BLaER1 (cell line): ENCODE results near the gene KCNN3.

Source experiments
- H3K27ac ChIP-seq: shearing (Covaris generic); formaldehyde crosslinking; 2 replicates; pipeline ENCODE4 v1.8.1; 2022
- H3K27me3 ChIP-seq: shearing (Covaris generic); formaldehyde crosslinking; 2 replicates; pipeline ENCODE4 v1.8.1; 2022
- H3K36me3 ChIP-seq: shearing (Covaris generic); formaldehyde crosslinking; 2 replicates; pipeline ENCODE4 v1.8.1; 2022
- H3K4me1 ChIP-seq: shearing (Covaris generic); formaldehyde crosslinking; 2 replicates; pipeline ENCODE4 v1.8.1; 2022
- H3K4me2 ChIP-seq: shearing (Covaris generic); formaldehyde crosslinking; 2 replicates; pipeline ENCODE4 v1.8.1; 2022
- H3K4me3 ChIP-seq: shearing (Covaris generic); formaldehyde crosslinking; 2 replicates; pipeline ENCODE4 v1.8.1; 2022
- H3K9ac ChIP-seq: shearing (Covaris generic); formaldehyde crosslinking; 2 replicates; pipeline ENCODE4 v1.8.1; 2022
- H3K9me3 ChIP-seq: shearing (Covaris generic); formaldehyde crosslinking; 2 replicates; pipeline ENCODE4 v1.8.1; 2022
- H4K20me1 ChIP-seq: shearing (Covaris generic); formaldehyde crosslinking; 2 replicates; pipeline ENCODE4 v1.8.1; 2022
- Cebpa-rat ChIP-seq: shearing (Covaris generic); IDR thresholded peaks from 2 replicates; pipeline ENCODE4 v1.8.1; 2022

Gene KCNN3

DNA sequence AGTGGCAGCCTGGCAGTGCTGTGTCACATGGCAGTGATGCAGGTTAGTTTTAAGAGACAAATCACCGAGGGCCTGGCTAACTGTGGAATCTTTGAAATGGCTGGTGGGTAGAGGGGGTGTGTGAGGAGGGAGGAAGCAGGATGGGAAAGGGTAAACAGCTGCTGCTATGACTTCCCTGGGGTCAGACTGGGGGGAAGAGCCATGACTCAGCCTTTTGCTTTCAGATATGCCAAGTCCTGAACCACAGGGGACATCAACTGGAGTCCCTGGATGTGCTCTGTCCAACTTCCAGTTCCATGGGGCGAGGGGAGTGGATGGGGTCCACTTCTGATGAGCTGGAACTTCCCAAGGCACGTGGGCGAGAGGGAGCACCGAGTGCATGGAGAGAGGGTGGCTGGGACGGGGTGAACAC lies 141.0 kb downstream of the KCNN3 start:
- H4K20me1 ChIP-seq: no peaks in the 10 kb centered on the region
- H3K4me1 ChIP-seq: peaks cover 33% of the 10 kb centered on the region
- H3K27ac ChIP-seq: no peak overlapping the region
- no peaks in the 10 kb centered on the region for H3K9me3 ChIP-seq
- TF ChIP-seq Cebpa-rat: no peak
- no peak overlapping the region for H3K9ac ChIP-seq
- no peaks in the 10 kb centered on the region for H3K36me3 ChIP-seq
- no peak overlapping the region for H3K4me2 ChIP-seq
- H3K4me3 ChIP-seq: no peak overlapping the region
- H3K27me3 ChIP-seq: no peaks in the 10 kb centered on the region

DNA sequence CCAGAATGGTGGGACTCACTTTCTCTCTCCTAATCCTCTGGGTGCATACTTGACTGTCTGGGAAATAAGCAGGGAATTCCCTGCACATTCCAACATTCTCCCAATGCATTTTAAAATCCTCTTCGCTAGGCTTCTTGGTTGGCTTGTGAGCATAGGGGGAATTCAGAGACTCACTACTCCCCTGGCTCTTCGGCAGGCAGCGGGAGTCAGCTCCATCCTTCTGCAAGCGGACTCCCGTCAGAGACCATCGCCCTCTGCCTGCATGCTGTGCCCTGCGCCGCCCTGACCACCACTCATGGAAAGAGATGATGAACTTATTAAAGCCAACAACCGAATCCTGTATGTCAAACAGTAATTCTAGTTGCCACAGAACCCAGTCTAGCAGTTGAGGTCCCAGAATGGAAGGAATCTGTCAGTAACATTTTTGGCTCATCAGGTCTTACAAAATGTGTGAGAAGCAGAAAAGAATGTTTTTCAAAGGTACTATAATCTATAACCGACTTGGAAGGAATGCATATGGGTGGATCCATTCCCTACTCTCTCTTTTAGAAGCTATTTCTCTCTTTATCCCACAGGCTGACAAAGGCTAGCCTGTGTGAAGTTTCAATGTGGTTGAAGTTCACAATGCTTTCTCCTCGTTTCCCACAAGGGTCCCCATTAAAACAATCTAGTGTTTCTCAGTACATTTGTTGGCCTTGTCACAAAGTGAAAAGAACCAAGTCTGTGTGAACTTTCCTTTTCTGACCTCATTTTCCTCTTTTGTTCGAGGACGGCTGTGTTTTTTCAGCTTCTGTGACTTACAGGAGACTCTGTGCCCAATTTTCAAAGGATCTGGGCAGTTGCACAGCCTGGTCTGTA lies 143.0 kb downstream of the KCNN3 start:
- H3K4me3 ChIP-seq: no peak overlapping the region
- H3K4me1 ChIP-seq: peaks cover 14% of the 10 kb centered on the region
- H3K9me3 ChIP-seq: no peaks in the 10 kb centered on the region
- no peaks in the 10 kb centered on the region for H3K27me3 ChIP-seq
- TF ChIP-seq Cebpa-rat: no peak
- H3K4me2 ChIP-seq: no peak overlapping the region
- no peaks in the 10 kb centered on the region for H3K36me3 ChIP-seq
- H3K27ac ChIP-seq: no peak overlapping the region
- H4K20me1 ChIP-seq: no peaks in the 10 kb centered on the region
- no peak overlapping the region for H3K9ac ChIP-seq

DNA sequence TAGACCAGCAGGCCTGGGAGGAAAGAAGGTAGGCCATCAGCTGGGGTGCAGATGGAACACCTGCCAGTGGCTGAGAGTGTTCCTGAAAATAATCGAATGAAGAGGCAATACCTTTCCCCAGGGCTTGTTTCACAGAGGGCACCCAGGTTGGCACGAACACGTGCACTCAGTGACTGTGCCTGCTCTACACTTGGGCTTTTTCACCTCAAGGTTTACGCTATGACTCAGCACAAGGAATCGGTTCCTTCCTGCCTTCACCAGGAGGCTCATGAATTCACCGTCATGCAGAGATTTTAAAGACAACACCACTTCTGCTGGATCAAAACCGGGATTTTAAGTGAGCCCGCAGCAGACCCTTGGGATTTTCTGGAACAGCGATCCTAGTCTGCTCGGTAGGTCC lies 143.6 kb downstream of the KCNN3 start:
- no peak for TF ChIP-seq Cebpa-rat
- H3K27ac ChIP-seq: no peak overlapping the region
- H3K36me3 ChIP-seq: no peaks in the 10 kb centered on the region
- no peaks in the 10 kb centered on the region for H3K27me3 ChIP-seq
- H3K4me2 ChIP-seq: no peak overlapping the region
- H3K4me1 ChIP-seq: peaks cover 15% of the 10 kb centered on the region
- no peak overlapping the region for H3K9ac ChIP-seq
- H3K9me3 ChIP-seq: no peaks in the 10 kb centered on the region
- no peaks in the 10 kb centered on the region for H4K20me1 ChIP-seq
- no peak overlapping the region for H3K4me3 ChIP-seq

DNA sequence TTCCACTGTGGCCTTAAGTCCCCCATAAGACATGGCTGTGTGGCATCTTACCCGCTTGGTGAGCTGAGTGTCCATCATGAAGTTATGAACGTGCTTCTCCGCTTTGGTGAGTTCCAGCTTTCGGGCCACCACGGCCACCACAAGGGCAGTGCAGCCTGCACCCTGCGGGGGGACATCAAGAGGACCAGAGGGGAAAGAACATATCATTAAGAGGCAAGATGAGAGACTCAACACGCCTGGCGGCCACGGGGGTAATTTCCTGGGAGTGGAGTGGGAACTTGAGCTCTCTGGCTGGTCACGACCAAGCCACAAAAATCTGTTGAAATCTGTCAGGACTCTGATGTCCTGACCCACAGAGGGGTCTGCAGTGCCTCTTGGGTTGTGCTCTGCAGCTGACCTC lies 144.2 kb downstream of the KCNN3 start:
- Histone ChIP-seq H3K4me3 (no peak overlapping the region), H3K36me3 (no peaks in the 10 kb centered on the region), H3K27ac (no peak overlapping the region), H4K20me1 (no peaks in the 10 kb centered on the region), H3K4me1 (peaks cover 21% of the 10 kb centered on the region), H3K4me2 (no peak overlapping the region), H3K9ac (no peak overlapping the region), H3K27me3 (no peaks in the 10 kb centered on the region), H3K9me3 (no peaks in the 10 kb centered on the region)
- TF ChIP-seq Cebpa-rat: no peak

DNA sequence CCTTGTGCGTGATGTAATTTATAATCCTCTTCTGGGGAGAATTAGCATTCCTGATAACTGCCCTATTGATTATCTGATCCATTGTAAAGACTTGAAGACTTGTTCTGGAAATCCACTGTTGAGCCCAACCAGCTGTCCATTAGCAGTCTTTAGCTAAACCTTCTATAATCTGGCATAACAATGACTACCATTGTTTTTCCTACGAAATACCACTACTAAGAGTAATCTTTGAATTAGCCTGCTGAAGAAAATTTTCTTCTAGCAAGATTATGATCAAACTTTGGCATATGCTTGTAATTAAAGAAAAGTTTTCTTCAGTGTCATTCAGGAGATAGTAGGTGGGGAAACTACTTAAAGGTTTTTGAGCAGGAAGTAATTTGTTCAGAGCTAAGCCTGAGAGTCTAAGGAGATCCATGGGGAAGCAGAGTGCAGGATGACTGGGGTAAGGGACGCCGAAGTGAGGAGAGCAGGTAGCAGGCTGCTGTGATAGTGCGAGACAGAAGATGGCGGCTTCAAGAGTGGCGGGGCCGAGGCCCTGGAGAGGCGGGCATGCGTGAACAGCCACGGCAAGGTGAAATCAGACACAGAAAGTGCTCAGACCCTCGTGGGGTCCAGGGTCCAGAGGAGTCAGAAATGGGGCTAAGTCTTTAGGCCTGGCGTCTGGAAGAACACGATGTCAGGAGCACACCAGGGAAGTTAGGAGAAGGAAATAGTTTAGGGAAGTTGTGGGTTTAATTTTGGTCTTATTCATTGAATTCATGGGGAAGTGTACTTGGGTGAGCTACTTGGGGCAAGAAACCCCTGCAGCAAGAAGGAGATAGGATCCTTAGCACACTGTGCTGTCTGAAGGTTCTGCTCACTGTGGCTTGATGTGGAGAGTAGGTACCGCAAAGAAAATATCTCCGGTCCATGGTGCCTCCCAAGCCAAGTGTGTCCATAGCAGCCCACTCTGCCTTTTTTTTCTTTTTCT lies 149.5 kb downstream of the KCNN3 start:
- no peaks in the 10 kb centered on the region for H4K20me1 ChIP-seq
- TF ChIP-seq Cebpa-rat: no peak
- H3K27ac ChIP-seq: no peak overlapping the region

DNA sequence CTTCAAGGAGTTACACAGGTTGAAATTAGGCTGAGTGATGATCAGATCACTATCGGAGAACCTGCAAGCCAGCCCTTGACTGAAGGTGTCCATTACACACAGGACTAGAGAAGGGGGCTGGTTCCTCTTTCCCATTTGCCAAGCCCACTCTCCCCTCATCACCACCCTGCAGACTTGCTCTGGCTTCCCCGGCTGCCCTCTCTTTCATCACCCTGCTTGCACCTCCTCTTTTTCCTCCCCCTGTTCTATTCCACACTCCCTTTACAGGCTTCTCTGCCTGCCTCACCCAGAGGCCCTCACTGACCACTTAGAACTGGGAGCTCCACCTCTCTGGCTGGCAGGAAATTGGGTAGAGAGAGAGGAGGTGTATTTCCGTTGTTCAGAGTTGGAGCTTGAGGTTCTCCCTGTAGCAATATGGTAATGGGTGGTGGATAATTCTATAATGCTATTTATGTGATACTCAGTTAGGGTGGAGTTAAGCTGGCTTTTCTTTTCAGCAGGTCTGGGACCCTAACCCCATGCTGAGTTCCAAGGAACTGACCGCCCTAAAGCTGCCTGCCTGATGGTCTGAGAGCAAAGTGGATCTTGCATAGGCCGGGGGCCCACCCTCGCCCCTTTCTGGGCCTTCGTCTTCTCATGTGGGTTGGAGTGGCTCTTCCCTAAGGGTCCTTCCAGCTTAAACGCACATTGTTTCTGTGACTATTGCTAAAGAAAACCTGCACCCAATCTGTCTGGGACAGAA lies 150.3 kb downstream of the KCNN3 start:
- H3K4me2 ChIP-seq: no peak overlapping the region
- peaks cover 19% of the 10 kb centered on the region for H3K4me1 ChIP-seq
- TF ChIP-seq Cebpa-rat: no peak
- H3K9ac ChIP-seq: no peak overlapping the region
- no peaks in the 10 kb centered on the region for H3K27me3 ChIP-seq
- H3K9me3 ChIP-seq: no peaks in the 10 kb centered on the region
- no peaks in the 10 kb centered on the region for H3K36me3 ChIP-seq
- H3K27ac ChIP-seq: no peak overlapping the region
- no peaks in the 10 kb centered on the region for H4K20me1 ChIP-seq
- H3K4me3 ChIP-seq: no peak overlapping the region

More for the DNA sequence above, 149.5 kb downstream of the KCNN3 start:
- no peaks in the 10 kb centered on the region for H3K9me3 ChIP-seq
- peak overlapping the region; percentile 24; the same call in 1 of the 2 replicates for H3K4me2 ChIP-seq
- H3K4me3 ChIP-seq: no peak overlapping the region
- H3K4me1 ChIP-seq: peaks cover 12% of the 10 kb centered on the region; the same call in 1 of the 2 replicates
- no peak overlapping the region for H3K9ac ChIP-seq
- no peaks in the 10 kb centered on the region for H3K27me3 ChIP-seq
- no peaks in the 10 kb centered on the region for H3K36me3 ChIP-seq

DNA sequence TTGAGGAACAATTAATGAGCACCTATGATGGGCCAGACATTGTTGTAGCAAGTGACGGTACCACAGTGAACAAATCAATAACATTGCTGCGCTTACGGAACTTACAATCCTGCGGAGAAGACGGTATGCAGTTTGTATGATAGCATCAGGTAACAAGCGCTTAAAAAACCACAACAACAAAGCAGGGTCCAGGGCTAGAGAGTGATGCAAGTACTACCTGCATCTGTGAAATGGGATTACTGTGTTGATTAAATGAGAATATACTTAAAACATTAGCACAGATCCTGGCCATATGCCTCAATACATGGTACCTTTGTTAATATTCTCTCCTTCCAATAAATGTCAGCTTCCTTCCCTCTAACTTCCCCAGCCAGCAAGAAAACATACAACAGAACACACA lies 151.5 kb downstream of the KCNN3 start:
- no peak for TF ChIP-seq Cebpa-rat
- no peaks in the 10 kb centered on the region for H3K27me3 ChIP-seq
- H4K20me1 ChIP-seq: no peaks in the 10 kb centered on the region
- H3K4me1 ChIP-seq: peaks cover 19% of the 10 kb centered on the region
- no peaks in the 10 kb centered on the region for H3K9me3 ChIP-seq
- no peak overlapping the region for H3K4me2 ChIP-seq
- H3K36me3 ChIP-seq: no peaks in the 10 kb centered on the region
- H3K27ac ChIP-seq: no peak overlapping the region
- H3K4me3 ChIP-seq: no peak overlapping the region
- H3K9ac ChIP-seq: no peak overlapping the region

DNA sequence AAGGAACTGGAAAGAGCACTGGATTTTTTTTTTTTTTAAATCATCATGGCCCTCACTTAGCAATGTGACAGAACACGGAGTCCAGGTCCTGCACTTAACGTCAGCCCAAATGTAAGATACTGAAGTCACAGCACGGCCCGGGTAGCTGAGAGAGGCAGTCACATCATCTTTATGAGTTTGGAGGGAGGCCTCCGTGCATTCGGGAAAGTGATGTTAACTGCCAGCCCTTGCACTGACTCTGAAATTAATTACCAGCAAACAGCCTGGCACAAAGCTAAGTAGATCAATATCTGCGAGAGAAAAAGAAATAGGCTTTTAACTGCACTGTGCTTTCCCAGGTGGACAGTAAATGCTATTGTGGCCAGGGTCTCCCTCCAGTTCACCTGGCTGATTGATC lies 152.6 kb downstream of the KCNN3 start:
- TF ChIP-seq Cebpa-rat: no peak
- no peak overlapping the region for H3K4me3 ChIP-seq
- no peak overlapping the region for H3K4me2 ChIP-seq
- H3K36me3 ChIP-seq: no peaks in the 10 kb centered on the region
- no peak overlapping the region for H3K9ac ChIP-seq
- H3K9me3 ChIP-seq: no peaks in the 10 kb centered on the region
- H3K27ac ChIP-seq: no peak overlapping the region
- peaks cover 19% of the 10 kb centered on the region for H3K4me1 ChIP-seq
- no peaks in the 10 kb centered on the region for H4K20me1 ChIP-seq
- no peaks in the 10 kb centered on the region for H3K27me3 ChIP-seq

DNA sequence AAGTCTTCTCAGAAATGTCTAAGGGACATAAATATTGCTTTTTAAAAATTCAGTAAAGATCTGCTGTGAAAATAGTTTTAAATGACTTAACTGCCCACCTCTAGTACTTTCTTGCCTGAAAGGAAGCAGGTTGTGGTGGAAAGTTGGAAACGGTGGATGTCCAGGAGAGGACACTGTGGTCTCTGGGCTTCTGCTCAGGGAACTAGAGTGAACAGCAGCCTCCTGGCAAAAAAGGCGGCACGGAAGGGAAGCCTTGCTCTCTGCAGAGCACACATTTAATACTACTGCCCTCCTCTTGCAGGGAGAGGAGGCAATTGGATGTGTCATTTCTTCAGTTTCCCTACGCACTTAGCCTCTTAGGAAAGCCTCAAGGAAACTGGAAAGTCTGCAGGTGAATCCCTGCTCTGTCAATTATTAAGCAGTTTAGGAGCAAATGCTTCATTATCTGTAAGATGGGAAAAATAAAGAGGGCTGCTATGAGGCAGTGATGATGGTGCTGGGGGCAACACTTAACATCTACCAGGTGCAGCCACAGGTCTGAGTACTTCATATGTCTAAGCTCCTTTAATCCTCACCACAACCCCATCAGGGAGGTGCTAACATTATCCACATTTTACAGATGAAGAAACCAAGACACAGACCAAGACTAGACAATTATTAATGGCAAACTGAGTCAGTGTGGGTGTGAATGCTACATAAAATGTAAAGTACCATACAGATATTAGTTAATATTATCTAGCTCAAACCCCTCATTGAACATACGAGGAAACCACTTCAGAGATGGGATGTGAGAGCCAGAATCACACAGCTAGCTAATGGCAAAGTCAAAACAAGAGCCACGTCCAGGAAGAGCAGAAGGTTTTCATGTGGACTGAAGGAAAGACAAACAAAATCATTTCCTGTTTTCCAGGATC lies 153.2 kb downstream of the KCNN3 start:
- Histone ChIP-seq H3K36me3 (no peaks in the 10 kb centered on the region), H3K9me3 (no peaks in the 10 kb centered on the region), H4K20me1 (no peaks in the 10 kb centered on the region), H3K4me1 (peaks cover 26% of the 10 kb centered on the region), H3K27me3 (no peaks in the 10 kb centered on the region), H3K4me2 (no peak overlapping the region), H3K27ac (no peak overlapping the region), H3K4me3 (no peak overlapping the region), H3K9ac (no peak overlapping the region)
- TF ChIP-seq Cebpa-rat: no peak
